BLaER1 (cell line): ENCODE data around the gene C3orf18.

Experiments used
- H3K27ac ChIP-seq: shearing (Covaris generic); formaldehyde crosslinking; 2 replicates; pipeline ENCODE4 v1.8.1; 2022
- H3K27me3 ChIP-seq: shearing (Covaris generic); formaldehyde crosslinking; 2 replicates; pipeline ENCODE4 v1.8.1; 2022
- H3K36me3 ChIP-seq: shearing (Covaris generic); formaldehyde crosslinking; 2 replicates; pipeline ENCODE4 v1.8.1; 2022
- H3K4me1 ChIP-seq: shearing (Covaris generic); formaldehyde crosslinking; 2 replicates; pipeline ENCODE4 v1.8.1; 2022
- H3K4me2 ChIP-seq: shearing (Covaris generic); formaldehyde crosslinking; 2 replicates; pipeline ENCODE4 v1.8.1; 2022
- H3K4me3 ChIP-seq: shearing (Covaris generic); formaldehyde crosslinking; 2 replicates; pipeline ENCODE4 v1.8.1; 2022
- H3K9ac ChIP-seq: shearing (Covaris generic); formaldehyde crosslinking; 2 replicates; pipeline ENCODE4 v1.8.1; 2022
- H3K9me3 ChIP-seq: shearing (Covaris generic); formaldehyde crosslinking; 2 replicates; pipeline ENCODE4 v1.8.1; 2022
- H4K20me1 ChIP-seq: shearing (Covaris generic); formaldehyde crosslinking; 2 replicates; pipeline ENCODE4 v1.8.1; 2022
- Cebpa-rat ChIP-seq: shearing (Covaris generic); IDR thresholded peaks from 2 replicates; pipeline ENCODE4 v1.8.1; 2022

The C3orf18 gene

DNA sequence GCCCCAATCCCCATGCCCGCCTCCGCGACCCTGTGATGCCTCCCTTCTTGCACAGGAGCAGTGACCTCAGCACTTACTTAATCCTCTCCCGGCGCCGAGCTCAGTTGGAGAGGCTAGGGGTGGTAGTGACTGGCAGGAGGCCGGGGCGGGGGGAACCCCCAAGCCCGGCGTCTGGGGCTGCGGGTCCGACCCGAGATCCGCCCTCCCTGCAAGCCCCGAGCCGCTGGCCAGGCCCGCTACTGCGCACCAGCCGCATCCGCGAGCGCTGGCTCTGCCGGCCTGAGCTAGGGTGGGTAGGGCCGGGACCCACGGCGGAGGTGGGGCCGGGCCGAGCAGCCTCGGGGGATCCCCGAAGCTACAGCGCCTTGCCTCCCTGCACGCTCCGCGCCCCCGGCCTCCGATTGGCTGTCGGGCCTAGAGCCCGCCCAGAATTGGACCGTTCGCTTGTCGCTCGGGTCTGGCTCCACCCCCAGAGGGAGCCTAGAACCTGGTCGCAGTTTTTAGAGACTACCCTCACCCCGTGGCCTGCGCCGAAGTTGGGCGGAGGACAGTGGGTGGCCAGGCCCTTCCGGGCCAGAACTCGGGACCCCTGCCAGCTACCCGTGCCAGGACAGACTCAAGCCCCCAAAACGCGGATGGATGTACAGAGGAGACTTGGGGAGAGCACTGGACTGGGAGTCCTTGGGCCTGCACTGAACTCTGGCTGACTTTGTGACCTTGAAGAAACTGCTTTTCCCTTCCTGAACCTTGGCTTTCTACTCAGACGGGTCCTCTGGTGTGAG lies at the start of gene C3orf18:
Gene C3orf18, minus strand, starts transcription at position 362 of the 782 bp plus-strand sequence. CDS start 2,048 bp downstream, outside the sequence.
- Histone ChIP-seq H3K4me3 (peak within 1 kb of the TSS; percentile 84), H3K4me1 (peaks cover 41% of the 10 kb centered on the region), H4K20me1 (no peaks in the 10 kb centered on the region), H3K27me3 (no peaks in the 10 kb centered on the region; the same call in 1 of the 2 replicates), H3K9ac (peak within 1 kb of the TSS; percentile 85), H3K9me3 (no peaks in the 10 kb centered on the region), H3K27ac (peak within 1 kb of the TSS; percentile 87), H3K36me3 (peaks cover 13% of the 10 kb centered on the region), H3K4me2 (peak within 1 kb of the TSS; percentile 95)
- TF ChIP-seq Cebpa-rat: no peak

DNA sequence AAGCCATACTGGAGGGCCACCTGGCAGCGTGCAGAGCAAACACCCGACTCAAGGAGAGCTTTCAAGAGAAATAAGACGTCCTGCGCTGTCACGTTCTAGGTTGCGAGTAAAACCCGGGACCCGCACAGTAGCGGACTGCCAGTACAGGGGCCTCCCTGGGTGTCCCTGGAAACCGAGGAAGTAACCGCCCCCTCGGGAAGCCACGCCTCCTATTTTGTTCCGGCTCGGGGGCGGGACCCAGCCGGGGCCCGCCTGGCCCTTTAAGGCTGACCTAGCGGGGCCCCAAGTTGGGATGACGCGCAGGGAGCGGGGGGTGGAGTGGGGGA lies 49.2 kb upstream of the C3orf18 start:
- Histone ChIP-seq H3K4me3 (peak overlapping the region; percentile 94), H3K4me2 (peak overlapping the region; percentile 98), H3K9me3 (no peaks in the 10 kb centered on the region), H3K4me1 (peaks cover 62% of the 10 kb centered on the region), H3K9ac (peak overlapping the region; percentile 56; the same call in 1 of the 2 replicates), H3K36me3 (0 out of 2 replicates have a peak, but pooled peaks cover 8% of the 10 kb centered on the region), H3K27ac (peak overlapping the region; percentile 46; the same call in 1 of the 2 replicates), H3K27me3 (no peaks in the 10 kb centered on the region), H4K20me1 (peaks cover 9% of the 10 kb centered on the region)
- no peak for TF ChIP-seq Cebpa-rat

DNA sequence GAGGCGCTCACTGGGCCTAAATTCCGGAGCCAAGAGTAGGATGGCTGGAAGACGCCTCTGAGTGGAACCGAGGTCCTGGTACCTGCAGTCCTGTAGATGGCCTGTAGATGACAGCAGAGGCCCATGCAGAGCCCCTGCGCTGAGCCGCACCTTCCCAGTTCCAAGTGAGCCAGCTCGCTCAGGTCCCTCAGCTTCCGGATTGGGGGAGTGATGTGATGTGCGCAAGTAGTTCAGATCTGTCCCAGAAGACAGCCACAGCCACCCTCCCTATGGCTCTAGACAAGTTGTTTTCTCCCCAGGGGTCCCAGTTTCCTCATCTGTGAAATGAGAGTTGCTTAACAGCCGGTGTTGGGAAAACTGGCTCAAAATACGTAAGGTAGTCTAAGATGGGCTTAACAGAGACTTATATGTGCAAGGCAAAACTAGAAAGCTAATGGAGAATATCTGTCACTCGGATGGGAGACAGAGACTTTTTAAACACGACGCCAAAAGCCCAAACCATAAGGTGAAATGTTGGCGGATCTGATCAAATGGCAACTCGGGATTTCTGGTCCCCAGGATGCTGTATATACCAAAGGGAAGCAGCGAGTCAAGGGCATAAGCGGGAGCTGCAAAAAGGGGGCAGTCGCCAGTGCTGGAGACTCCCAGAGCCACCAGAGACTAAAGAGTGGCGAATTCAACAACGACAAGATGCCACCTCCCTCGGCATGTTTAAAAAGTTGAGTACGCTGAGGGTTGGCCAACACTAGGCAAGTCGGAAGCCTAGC lies 48.6 kb upstream of the C3orf18 start:
- Histone ChIP-seq H3K9me3 (no peaks in the 10 kb centered on the region), H3K27me3 (no peaks in the 10 kb centered on the region), H3K27ac (peak overlapping the region; percentile 46; the same call in 1 of the 2 replicates), H3K4me3 (peak overlapping the region; percentile 94), H4K20me1 (peaks cover 8% of the 10 kb centered on the region; the same call in 1 of the 2 replicates), H3K4me1 (peaks cover 64% of the 10 kb centered on the region), H3K9ac (peak overlapping the region; percentile 67; the same call in 1 of the 2 replicates), H3K36me3 (0 out of 2 replicates have a peak, but pooled peaks cover 7% of the 10 kb centered on the region), H3K4me2 (peak overlapping the region; percentile 98)
- no peak for TF ChIP-seq Cebpa-rat

DNA sequence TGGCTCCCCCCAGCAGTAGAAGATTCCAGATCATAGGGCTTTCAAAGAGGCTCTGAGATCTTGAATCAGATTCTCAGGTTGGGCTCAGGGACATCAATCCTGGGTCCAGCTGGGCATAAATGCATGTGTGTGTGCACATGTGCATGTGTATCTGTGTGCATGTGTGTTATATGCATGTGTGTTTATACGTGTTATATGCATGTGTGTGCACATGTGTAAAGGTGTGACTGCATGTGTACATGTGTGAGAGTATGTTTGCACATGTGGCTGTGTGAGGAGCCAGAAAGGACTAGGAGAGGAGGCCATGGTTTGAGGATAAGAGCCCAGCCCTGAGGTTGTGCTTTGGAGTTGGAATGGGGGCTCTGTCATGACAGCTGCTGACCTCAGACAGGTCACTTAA lies 47.6 kb upstream of the C3orf18 start:
- no peak for TF ChIP-seq Cebpa-rat
- Histone ChIP-seq H3K4me2 (peak overlapping the region; percentile 98), H4K20me1 (peaks cover 8% of the 10 kb centered on the region; the same call in 1 of the 2 replicates), H3K36me3 (0 out of 2 replicates have a peak, but pooled peaks cover 4% of the 10 kb centered on the region), H3K4me1 (peaks cover 64% of the 10 kb centered on the region), H3K4me3 (no peak overlapping the region; the same call in 1 of the 2 replicates), H3K9ac (peak overlapping the region; percentile 67; the same call in 1 of the 2 replicates), H3K9me3 (no peaks in the 10 kb centered on the region), H3K27me3 (no peaks in the 10 kb centered on the region), H3K27ac (no peak overlapping the region)

DNA sequence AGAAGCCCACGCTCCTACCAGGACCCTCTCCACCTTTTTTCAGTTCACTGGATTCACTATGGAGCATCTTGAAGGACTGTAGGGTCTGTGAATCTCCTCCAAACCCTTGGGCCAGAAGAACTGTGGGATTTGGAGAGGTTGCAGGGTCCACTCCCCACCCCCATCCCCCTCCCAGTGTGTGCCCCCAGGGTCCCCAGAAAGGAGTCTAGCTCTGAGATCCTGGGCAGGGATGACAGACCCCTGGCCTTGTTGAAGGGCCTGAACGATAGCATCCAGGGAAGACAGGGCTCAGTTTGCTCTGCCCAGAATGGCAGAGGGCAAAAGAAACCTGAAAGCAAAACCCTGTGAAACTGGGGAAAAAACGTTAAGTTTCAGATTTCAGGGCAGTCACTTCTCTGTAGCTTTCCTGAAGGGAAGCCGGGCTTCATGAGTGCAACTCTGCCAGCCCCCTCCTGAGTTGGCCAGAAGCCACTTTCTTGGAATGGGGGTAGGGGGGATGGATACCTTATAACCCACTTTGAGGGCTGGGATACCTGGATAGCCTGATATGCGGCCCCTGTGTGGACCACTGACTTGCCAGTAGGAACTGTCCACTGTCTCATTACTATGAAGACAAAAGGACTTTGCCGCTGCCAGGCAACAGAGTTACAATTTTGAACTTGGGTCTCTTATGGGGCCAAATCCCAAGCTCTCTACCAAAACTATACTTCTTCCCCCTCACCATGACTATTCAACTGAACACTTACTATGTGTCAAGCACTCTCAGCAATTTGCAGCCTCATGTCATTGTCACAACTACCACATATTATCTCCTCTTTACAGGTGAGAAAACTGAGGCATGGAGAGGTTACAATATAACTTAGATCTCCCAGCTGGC lies 45.7 kb upstream of the C3orf18 start:
- peaks cover 60% of the 10 kb centered on the region for H3K4me1 ChIP-seq
- no peaks in the 10 kb centered on the region for H3K9me3 ChIP-seq
- peaks cover 5% of the 10 kb centered on the region for H3K36me3 ChIP-seq
- H3K9ac ChIP-seq: no peak overlapping the region
- peaks cover 17% of the 10 kb centered on the region; the same call in 1 of the 2 replicates for H4K20me1 ChIP-seq
- no peaks in the 10 kb centered on the region for H3K27me3 ChIP-seq
- H3K4me3 ChIP-seq: no peak overlapping the region
- no peak for TF ChIP-seq Cebpa-rat
- H3K27ac ChIP-seq: no peak overlapping the region
- no peak overlapping the region for H3K4me2 ChIP-seq

DNA sequence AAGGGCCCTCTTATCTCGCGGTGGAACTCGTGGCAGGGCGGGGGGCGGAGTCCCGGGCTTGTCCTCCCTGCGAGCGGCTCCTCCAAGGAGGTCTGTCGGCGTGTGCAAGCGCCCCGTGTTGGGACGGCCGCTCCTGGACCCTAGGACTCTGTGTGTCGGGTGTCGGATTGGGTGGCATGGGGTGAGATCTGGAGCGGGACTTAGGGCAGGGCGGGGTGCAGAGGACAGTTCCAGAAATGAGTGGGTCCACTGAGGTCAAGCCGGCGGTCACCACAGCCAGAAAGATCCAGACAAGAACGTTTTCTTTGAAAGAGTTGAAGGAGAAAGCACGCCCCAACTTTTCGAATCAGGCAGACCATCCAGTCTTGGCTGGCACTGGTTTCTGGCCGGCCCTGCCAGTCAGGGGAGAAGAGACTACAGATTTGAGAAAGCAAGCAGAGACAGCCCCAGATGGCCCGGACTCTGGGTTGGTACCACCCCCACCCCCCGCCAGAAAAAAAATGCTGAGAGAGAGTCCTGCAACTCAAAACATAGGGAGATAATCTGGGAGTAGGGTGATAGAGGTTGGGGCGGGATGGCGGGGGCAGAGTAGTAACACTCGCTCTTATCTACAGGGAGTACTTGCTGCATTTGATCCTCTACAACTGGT lies 44.8 kb upstream of the C3orf18 start:
- Histone ChIP-seq H3K4me3 (peak overlapping the region; percentile 76), H3K4me2 (peak overlapping the region; percentile 100), H3K9ac (peak overlapping the region; percentile 86), H3K36me3 (peaks cover 14% of the 10 kb centered on the region), H3K27ac (0 out of 2 replicates have a peak overlapping the region, but pooled peaks have one; percentile 9), H3K4me1 (peaks cover 51% of the 10 kb centered on the region), H4K20me1 (peaks cover 17% of the 10 kb centered on the region; the same call in 1 of the 2 replicates), H3K27me3 (no peaks in the 10 kb centered on the region), H3K9me3 (no peaks in the 10 kb centered on the region)
- no peak for TF ChIP-seq Cebpa-rat

DNA sequence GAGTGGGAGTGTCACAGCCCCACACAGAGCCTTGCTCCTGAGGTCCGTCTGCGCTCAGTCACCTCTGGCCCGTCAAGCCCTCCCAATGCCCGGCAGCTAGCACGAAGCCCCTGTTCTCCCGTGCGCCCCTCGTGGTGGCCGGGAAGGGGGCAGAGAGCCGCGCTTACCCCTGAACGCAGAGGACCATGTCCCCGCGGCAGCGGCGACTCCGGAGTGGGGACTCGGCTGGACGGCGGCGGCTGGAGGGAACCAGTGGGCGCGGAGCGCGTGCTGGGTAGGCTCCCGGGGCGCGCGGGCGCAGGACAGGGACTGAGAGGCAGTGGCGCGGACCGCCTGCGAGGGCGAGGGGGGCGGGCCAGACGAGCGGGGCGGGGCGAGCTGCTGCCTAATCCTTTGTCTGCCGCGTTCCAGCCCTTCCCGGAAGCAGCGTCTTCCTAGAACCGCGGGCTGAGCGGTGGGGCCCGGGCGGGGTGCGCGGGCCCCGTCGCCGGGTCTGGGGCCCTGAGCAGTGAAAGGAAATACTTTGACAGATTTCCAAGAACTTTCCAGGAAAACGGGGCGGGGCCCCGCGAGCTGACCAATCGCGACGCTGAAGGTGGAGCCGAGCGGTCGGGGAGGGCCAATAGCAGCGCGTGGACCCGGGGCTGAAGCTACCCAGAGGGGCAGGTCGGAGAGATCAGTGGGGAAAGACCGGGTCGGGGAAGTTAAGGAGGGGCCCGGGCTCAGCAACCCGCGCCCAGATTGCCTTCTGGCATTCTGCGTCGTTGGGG lies 44.1 kb upstream of the C3orf18 start, which contains the start of gene CISH:
Gene CISH, minus strand, starts transcription at position 311 of the 770 bp plus-strand sequence. Its CDS starts 124 bp downstream, at position 187.
- no peak for TF ChIP-seq Cebpa-rat
- H3K27ac ChIP-seq: peak within 1 kb of the TSS; percentile 83
- peak within 1 kb of the TSS; percentile 100 for H3K4me2 ChIP-seq
- H3K36me3 ChIP-seq: peaks cover 21% of the 10 kb centered on the region
- peak within 1 kb of the TSS; percentile 86 for H3K9ac ChIP-seq
- H3K27me3 ChIP-seq: no peaks in the 10 kb centered on the region
- H3K4me3 ChIP-seq: peak within 1 kb of the TSS; percentile 76
- H3K4me1 ChIP-seq: peaks cover 54% of the 10 kb centered on the region
- H4K20me1 ChIP-seq: peaks cover 17% of the 10 kb centered on the region; the same call in 1 of the 2 replicates
- no peaks in the 10 kb centered on the region for H3K9me3 ChIP-seq

DNA sequence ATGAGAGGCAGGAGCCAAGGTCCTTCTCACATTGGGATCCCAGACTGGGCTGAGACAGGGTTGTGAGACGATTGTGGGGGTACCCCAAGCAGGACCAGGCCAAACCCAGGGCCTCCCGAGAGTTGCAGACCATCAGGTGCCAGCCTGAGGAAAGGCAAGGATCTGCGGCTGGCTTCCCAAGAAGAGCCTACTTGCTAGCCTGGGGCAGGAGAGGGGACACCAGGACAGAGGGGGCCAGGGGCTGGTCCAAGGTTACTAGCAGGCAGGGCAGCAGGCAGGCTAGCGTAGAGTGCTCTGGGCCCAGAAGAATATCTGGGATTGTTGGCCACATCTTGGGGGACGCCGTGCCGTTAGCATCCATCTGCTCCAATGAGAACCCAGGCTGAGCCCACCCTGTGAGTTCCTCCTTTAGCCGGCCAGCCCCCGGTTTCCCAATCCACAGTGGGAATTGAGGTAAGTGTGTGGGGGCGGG lies 43.5 kb upstream of the C3orf18 start:
- H3K36me3 ChIP-seq: peaks cover 23% of the 10 kb centered on the region
- H4K20me1 ChIP-seq: peaks cover 17% of the 10 kb centered on the region; the same call in 1 of the 2 replicates
- peak overlapping the region; percentile 83 for H3K27ac ChIP-seq

More for the DNA sequence above, 43.5 kb upstream of the C3orf18 start:
- peak overlapping the region; percentile 76 for H3K4me3 ChIP-seq
- peak overlapping the region; percentile 100 for H3K4me2 ChIP-seq
- H3K9ac ChIP-seq: peak overlapping the region; percentile 86
- H3K27me3 ChIP-seq: no peaks in the 10 kb centered on the region
- H3K9me3 ChIP-seq: no peaks in the 10 kb centered on the region
- TF ChIP-seq Cebpa-rat: no peak
- peaks cover 54% of the 10 kb centered on the region for H3K4me1 ChIP-seq
